ENCODE data around the gene PRKCH. TPM values are rescaled to one million over a fixed set of nuclear protein-coding genes. Genes with fewer than 3 reads are reported as not detected.
A peak's percentile ranks its signal among the peaks of the same experiment; 100 is the strongest.

The PRKCH gene
- 101 and 103 TPM in 2 replicates for total RNA-seq
- 97.7 and 100 TPM in 2 replicates for polyA plus RNA-seq
- 113 and 120 TPM in 2 replicates for polyA plus RNA-seq (2011; cell fraction: cytosol; rRNA removed)
- 105 and 108 TPM in 2 replicates for polyA plus RNA-seq (2011; cell fraction: nucleus; rRNA removed)
- polyA plus RNA-seq (2012) = 54.4 and 93.2 TPM in 2 replicates
- 323 and 360 TPM in 2 replicates for polyA minus RNA-seq
- polyA minus RNA-seq (2011; cell fraction: cytosol; rRNA and poly(A)+ RNA removed) = 1.2 TPM
- polyA minus RNA-seq (2011; cell fraction: nucleus; rRNA and poly(A)+ RNA removed) = 293 and 389 TPM in 2 replicates
- percentile 96 among the genes with signal in this experiment for Bru-seq, nascent RNA
- BruChase-seq, experiment 1, labeled RNA remaining after a 6-hour chase = percentile 87 among the genes with signal in this experiment
- BruChase-seq, experiment 2, labeled RNA remaining after a 2-hour chase = percentile 81 among the genes with signal in this experiment
- long read RNA-seq, transcript PRKCH-201 (14 exons, 3,582 nt) = major isoform, 215 of 234 reads
- long read RNA-seq, partial matches to known transcripts = 8 of 234 reads
- long read RNA-seq, other reads (novel, unspliced or antisense) = 11 of 234 reads

DNA sequence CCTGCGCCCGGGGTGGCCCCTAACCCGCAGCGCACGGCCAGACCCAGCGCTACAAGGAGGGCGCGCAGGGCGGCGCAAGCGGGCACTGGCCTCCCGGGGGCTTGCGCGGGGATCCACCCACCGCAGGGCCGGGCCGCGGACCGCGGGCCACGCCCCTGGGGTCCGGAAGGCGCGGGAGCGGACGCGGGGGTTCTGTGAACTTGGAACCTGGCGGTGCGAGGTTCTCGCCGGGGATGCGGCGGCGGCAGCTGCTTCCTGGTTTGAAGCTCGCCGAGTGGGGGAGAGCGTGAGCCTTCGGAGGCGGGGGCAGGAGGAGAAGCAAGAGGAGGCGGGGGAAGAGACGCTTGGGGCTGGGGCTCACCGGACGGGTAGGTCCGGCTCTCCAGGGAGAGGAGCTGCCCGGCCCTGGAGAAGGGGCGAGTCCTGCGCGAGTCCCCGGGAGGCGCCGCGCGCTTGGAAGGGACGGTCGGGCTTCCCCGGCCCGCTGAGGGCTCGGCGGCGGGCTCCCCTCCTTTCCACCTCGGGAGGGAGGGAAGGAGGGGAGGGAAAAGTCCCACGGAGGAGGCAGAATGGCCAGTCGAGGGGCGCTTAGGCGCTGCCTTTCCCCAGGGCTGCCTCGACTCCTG lies at the start of gene PRKCH:
PRKCH (plus strand) TSS at position 195 of the 626 bp plus-strand sequence. CDS start 523 bp downstream, outside the sequence.
- H3K4me1 ChIP-seq (ENCODE audit: control insufficient read depth, extremely low read depth, insufficient read depth, low read length) = peaks cover 23% of the 10 kb centered on the region
- H3K79me2 ChIP-seq (ENCODE audit: control insufficient read depth, insufficient read depth, low read length) = peaks cover 48% of the 10 kb centered on the region
- DNase-seq (ENCODE audit: low read depth, low spot score) (peak; percentile 92), FAIRE-seq (peak; percentile 83)
- no TSS peak for BruUV-seq (replicated peaks)
- dilution Hi-C loops (cut with MboI; ENCODE audit: extremely low pct_ligation_motif_present, low sequenced_read_pairs) (no loop called here), intact Hi-C loops (cut with micrococcal nuclease) (loop anchor here (1.0 kb wide), 8 partner anchors 13 to 241 kb away; no protein-coding TSS in a partner anchor)
- H3K27me3 ChIP-seq (ENCODE audit: control insufficient read depth in 2 of 2, insufficient read depth in 2 of 2, low read length in 2 of 2) = no peaks in the 10 kb centered on the region
- TF ChIP-seq JUN (IDR thresholded peaks at IDR 0.05; ENCODE audit: borderline replicate concordance, insufficient read depth, insufficient read length, low read depth) (no peak), MYC (IDR thresholded peaks at IDR 0.05; ENCODE audit: low read depth, low read length) (no peak), EZH2 (IDR thresholded peaks at IDR 0.05; ENCODE audit: borderline replicate concordance, low read depth, low read length, severe bottlenecking) (no peak), POLR2AphosphoS5 (IDR thresholded peaks at IDR 0.05; ENCODE audit: insufficient read depth, low read depth, low read length) (peak; percentile 68), POLR2A (IDR thresholded peaks at IDR 0.05; ENCODE audit: low read depth, low read length) (peak; percentile 49), GATA2 (IDR thresholded peaks at IDR 0.05; ENCODE audit: insufficient read depth, insufficient read length, low read depth, low read length) (no peak), FOS (IDR thresholded peaks at IDR 0.05; ENCODE audit: borderline replicate concordance, insufficient read depth, low read length) (no peak)
- TF ChIP-seq, protein P1, sequence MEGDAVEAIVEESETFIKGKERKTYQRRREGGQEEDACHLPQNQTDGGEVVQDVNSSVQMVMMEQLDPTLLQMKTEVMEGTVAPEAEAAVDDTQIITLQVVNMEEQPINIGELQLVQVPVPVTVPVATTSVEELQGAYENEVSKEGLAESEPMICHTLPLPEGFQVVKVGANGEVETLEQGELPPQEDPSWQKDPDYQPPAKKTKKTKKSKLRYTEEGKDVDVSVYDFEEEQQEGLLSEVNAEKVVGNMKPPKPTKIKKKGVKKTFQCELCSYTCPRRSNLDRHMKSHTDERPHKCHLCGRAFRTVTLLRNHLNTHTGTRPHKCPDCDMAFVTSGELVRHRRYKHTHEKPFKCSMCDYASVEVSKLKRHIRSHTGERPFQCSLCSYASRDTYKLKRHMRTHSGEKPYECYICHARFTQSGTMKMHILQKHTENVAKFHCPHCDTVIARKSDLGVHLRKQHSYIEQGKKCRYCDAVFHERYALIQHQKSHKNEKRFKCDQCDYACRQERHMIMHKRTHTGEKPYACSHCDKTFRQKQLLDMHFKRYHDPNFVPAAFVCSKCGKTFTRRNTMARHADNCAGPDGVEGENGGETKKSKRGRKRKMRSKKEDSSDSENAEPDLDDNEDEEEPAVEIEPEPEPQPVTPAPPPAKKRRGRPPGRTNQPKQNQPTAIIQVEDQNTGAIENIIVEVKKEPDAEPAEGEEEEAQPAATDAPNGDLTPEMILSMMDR (IDR thresholded peaks at IDR 0.05; ENCODE audit: extremely low read depth in 1 of 2, insufficient read depth in 1 of 2, low read depth in 1 of 2, low read length in 2 of 2) = peak; percentile 12 to 40
- TF ChIP-seq, protein P2, sequence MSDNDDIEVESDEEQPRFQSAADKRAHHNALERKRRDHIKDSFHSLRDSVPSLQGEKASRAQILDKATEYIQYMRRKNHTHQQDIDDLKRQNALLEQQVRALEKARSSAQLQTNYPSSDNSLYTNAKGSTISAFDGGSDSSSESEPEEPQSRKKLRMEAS (IDR thresholded peaks at IDR 0.05; ENCODE audit: insufficient read depth, insufficient read length) = peak; percentile 50
- H3K27ac ChIP-seq (ENCODE audit: insufficient read depth, low read depth, low read length) = peak within 1 kb of the TSS; percentile 66
- peak within 1 kb of the TSS; percentile 83 for H3K9ac ChIP-seq (replicated peaks; ENCODE audit: extremely low read depth, insufficient read depth, low read length)
- ChIA-PET POLR2A (interaction anchor here (0.9 to 1.1 kb wide), 2 partner anchors 13 to 111 kb away, joined by 4 to 6 read pairs; no protein-coding TSS in a partner anchor), CTCF (interaction anchor here (0.6 to 4.2 kb wide), 18 partner anchors 9 to 516 kb away, joined by 3 to 23 read pairs (median 4); no protein-coding TSS in a partner anchor)
- H3K4me3 ChIP-seq (replicated peaks in 1 of 3; ENCODE audit: insufficient read depth in 1 of 3, low read depth in 1 of 3, low read length in 3 of 3) = peak within 1 kb of the TSS; percentile 55 to 90 (median 68)
- H2AFZ ChIP-seq (ENCODE audit: low read depth, low read length) = peak within 1 kb of the TSS; percentile 74
- H3K9me1 ChIP-seq (replicated peaks; ENCODE audit: control insufficient read depth, extremely low read depth, insufficient read depth, low read length) = no peaks in the 10 kb centered on the region
- peak within 1 kb of the TSS; percentile 90 for H3K4me2 ChIP-seq (ENCODE audit: insufficient read depth, low read length)
- H3K36me3 ChIP-seq (ENCODE audit: control insufficient read depth in 2 of 2, extremely low read depth in 1 of 2, insufficient read depth in 2 of 2, low read length in 2 of 2) = no peaks in the 10 kb centered on the region
- H3K9me3 ChIP-seq (replicated peaks; ENCODE audit: control insufficient read depth, insufficient read depth, low read length) = no peaks in the 10 kb centered on the region
- H4K20me1 ChIP-seq (replicated peaks; ENCODE audit: control insufficient read depth, extremely low read depth, insufficient read depth, low read length) = peaks cover 2% of the 10 kb centered on the region
